Stimulated activated naive CD8-positive, alpha-beta T cell treated with anti-CD3 and anti-CD28 coated beads, Interleukin-15, Interleukin-2, amounts not matched to agents 100 U/mL and 50 U/mL, for 24 hours (primary cell): ENCODE measurements around the gene RAB27A.

Experiments
- ATAC-seq: fragments of 150-1000 bp; cut with Tn5 transposase; one replicate; pipeline ENCODE4 v1.10.0; 2021
- DNase-seq: peaks from one replicate; pipeline ENCODE4 v3.0.0; 2021

RAB27A gene

DNA sequence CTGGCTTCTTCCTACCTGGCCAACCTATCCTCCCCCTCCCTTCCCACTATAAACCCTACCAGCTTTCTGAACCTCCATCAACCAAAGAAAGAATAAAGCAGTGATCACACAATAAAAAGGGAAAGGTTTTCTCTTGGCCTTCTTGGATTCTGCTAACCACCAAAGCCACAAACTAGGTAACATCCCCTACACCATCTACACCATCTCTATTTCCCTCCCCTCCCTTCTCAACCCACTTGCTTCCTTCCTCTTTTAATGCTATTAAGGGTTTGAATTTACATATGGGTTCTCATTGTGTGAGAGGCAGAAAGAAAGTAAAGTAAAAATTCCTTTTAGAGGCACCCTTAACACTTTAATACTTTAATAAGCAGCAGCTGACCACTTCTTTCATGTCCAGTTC is 67.0 kb downstream of the RAB27A start:
- DNase-seq (no peak), ATAC-seq (no peak)

GRCh38 chr15:55221090-55222011 is 68.3 kb downstream of the RAB27A start:
- ATAC-seq (peak; percentile 79), DNase-seq (peak; percentile 52)

GRCh38 chr15:55220606-55221005 is 69.0 kb downstream of the RAB27A start:
- DNase-seq = no peak
- no peak for ATAC-seq

DNA sequence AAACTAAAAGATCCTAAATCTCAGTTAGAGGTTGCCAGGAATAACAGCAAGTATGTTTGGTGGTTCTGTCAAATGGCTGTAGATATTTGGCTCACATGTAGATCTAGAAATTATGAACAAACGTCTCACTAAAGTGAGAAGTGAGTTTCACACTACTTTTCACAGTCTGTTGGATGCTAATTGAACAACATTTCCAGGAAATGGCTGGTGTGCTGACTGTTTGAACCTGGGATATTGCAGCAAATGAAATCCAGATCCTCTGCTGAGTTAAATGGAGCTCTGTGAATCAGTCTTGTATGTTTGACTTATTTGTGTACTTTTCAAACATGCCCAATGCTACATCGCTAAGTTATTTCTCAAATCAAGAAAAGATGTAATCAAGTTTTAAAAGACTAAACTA is 71.6 kb downstream of the RAB27A start:
- DNase-seq = no peak
- no peak for ATAC-seq

- ATAC-seq (no peak), DNase-seq (no peak)
These were observed 85.1 kb downstream of the RAB27A start for GRCh38 chr15:55204464-55204863.

DNA sequence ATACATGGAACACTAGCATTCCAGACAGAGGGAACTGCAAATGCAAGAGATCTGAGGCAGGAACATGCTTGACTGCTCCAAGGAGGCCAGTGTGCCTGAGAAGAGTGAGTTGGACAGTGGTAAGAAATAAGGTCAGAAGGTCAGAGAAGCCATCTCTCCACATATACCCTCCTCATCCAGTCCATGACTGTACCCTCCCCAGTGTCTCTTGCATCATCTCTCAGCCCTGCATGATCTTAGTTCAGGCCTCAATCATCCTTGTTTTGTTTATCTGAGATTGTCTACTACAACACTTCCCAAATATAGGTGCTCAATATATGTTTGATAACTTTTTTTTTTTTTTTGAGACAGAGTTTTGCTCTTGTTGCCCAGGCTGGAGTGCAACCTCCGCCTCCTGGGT is 87.4 kb downstream of the RAB27A start:
- ATAC-seq (no peak), DNase-seq (no peak)

DNA sequence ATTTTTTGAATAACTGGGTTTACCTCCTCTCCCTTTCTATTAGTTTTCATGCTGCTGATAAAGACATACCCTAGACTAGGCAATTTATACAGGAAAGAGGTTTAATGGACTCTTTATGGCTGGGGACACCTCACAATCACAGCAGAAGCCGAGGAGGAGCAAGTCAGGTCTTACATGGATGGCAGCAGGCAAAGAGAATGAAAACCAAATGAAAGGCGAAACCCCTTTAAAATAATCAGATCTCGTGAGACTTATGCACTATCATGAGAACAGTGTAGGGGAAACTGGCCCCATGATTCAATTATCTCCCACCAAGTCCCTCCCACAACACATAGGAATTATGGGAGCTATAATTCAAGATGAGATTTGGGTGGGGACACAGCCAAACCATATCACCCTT is 90.9 kb downstream of the RAB27A start:
- no peak for DNase-seq
- no peak for ATAC-seq

GRCh38 chr15:55197719-55198118 is 91.9 kb downstream of the RAB27A start:
- ATAC-seq = no peak
- no peak for DNase-seq

DNA sequence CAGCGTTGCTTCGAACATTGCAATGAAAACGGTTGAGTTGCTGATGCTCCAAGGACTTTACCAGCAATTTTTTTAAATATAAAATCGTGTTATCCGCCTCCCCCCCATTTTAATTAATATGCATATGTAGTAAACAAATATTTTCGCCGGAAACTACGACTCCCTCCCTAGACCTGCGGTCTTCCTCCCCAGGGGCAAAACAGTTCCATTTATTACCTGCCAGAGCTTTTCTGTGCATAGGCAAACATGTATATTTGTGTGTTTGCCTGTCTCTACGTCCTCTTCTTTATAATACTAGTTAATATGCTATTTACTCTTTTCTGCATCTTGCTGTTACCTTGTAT is 92.3 kb downstream of the RAB27A start:
- ATAC-seq (no peak), DNase-seq (no peak)

DNA sequence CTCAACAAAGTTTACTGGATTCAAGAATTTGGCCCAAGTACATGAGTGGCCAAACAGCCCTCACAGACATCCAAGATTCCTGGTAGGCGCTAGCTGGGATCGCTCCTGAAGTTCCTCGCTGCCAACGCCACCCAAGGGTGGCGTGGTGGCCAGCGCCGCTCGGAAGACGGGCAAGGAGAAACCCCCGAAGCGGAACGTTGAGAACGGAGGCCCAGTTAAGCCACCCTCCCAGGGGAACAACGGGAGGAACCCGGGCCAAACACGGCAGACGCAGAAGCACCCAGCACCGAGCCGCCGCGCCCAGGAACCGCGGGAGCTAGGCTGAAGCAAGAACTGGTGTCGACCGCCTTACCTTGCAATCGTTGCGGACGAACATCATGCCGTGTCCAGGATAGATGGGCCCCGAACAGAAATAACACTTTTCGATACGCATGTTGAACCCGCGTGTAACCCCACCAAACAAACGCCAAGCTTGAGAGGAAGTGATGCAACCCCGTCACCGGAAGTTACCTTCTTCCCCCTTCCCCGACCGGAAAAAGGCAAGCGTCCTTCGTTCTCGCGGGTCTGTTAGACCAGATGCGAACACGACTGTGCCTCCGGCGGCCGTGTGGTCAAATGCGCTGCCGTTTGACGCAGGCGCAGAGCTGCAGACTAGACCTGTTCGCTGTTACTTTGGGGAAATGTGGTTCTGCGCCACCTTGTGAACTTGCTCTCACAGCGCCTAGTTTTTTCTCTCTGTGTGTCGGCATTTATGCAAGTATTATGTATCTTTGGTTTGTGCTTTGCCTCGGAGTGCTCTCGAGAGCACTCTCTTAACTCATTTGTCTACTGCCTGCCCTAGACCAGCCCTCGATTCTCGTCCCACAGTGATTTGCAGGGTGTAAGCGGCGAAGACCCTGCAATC is 92.9 kb downstream of the RAB27A start, which contains the start of gene RSL24D1:
RSL24D1 (minus strand) TSS at position 484 of the 904 bp plus-strand sequence; CDS start at position 433, 51 bp downstream.
- peak; percentile 93 for DNase-seq
- ATAC-seq = peak; percentile 99

DNA sequence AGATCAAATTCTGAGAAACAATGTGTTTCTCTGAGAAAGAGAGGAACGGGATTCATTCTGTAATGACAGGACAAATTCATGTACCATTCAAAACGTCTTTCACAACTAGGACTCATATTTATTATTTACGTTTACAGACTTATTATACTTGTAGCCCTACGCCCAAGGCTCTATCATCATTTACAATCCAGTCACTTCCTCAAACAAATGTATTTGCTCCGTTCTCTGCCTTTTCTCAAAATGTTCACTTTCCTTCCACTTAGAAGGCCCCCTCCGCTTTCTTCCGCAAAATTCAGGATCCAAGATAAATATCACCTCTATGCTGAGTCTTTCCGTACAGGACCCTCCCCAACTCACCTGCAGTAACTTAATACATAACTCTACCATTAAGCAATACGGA is 93.6 kb downstream of the RAB27A start:
- DNase-seq (no peak), ATAC-seq (no peak)

DNA sequence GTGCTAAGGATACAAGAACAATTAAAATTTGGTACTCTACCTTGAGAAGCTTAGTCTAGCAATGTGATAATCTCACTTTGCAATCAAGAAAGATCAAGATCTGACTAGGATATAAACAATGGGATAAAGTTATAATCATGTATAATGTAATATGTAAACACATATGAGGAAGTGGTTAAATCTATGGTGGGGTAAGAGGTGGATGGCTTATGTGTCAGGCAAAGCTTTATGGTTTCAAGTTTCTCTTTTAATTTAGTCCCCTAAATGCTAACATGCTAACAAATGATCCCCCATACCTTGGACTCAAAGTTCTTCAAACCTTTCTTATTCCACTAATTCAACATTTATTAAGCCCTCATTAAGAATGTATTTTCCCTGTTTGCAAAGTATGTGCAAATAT is 95.4 kb downstream of the RAB27A start:
- ATAC-seq = no peak
- no peak for DNase-seq

DNA sequence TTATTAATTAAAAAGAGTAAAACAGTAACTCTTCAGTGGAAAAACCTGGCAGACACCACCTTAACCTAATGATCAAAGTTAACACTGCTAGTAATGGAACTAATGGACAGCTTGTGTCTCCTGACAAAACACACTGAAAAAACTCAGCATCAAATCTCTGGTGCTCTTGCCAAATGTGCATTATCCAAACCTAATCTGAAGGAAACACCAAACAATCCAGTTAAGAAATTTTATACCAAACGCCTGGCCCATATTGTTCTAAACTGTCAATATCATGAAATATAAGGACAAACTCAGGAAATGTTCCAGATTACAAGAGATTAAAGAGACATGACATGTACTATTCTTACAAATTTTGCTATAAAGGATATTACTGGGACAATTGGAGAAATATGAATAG is 103.3 kb downstream of the RAB27A start:
- DNase-seq = no peak
- no peak for ATAC-seq

GRCh38 chr15:55183679-55184078 is 105.9 kb downstream of the RAB27A start:
- no peak for ATAC-seq
- no peak for DNase-seq

DNA sequence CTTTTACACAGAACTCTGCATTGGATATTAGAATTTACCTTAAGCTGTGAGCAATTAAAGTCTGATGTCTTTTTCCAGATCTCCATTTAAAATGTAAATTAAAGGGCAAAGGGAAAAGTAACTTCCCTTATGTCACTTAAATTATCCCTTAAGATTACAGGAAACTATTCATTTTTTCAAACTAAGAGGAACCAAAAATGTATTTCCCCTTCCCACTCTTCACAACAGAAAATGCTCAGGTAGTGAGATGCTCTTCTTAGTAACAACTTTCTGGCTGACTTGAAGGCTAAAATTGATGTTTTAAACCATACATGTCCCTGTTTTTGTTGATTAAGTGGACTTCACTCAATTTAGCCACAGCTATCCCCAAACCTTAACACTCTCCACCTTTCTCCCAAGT is 110.5 kb downstream of the RAB27A start:
- ATAC-seq (no peak), DNase-seq (no peak)

DNA sequence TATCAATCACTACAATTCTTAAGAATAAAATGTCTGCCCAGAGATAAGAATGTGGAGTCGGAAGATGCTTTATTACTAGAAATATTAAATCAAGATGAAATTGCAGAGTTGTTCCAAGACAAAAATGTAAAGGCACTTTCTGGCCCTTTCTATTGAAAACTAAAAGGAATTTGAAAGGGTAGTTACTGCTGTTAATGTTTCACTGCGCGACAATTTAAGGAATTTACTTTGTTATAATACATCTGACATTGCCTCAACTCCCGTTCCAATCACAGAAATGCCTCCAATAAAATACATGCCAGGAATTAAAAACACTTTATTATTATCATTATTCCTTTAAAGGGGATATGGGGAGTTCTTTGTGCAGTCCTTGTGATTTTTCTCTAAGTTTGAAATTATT is 119.3 kb downstream of the RAB27A start:
- no peak for ATAC-seq

GRCh38 chr15:55168350-55168974 is 121.2 kb downstream of the RAB27A start:
- peak; percentile 66 for ATAC-seq

More for the DNA sequence above, 119.3 kb downstream of the RAB27A start:
- DNase-seq = no peak

DNA sequence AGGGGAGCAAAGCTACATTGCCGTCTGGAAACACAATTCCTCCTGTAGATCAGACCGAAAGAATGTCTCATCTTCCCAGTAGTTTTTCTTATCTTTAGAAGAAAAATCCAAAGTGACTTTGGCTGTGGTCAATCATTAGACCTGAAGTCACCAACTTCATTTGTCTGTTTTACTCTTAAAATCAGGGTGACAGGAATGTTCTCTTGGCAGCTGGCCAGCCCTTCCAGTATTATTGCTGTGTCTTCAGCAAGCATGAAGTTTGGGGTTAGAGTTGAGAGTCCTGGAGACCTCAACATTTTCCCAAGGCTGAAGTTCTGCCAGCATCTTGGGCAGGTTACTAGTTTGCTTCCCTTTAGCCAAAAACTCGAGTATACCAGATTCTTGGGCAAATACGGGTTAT is 125.3 kb downstream of the RAB27A start:
- DNase-seq = no peak
- no peak for ATAC-seq

More at GRCh38 chr15:55168350-55168974, 121.2 kb downstream of the RAB27A start:
- peak; percentile 72 for DNase-seq
